ENCODE results near the gene CREM.

GRCh38 chr10:35200487-35200886 lies 73.8 kb downstream of the CREM start:
- no peak for TF ChIP-seq CTCF (conservative IDR thresholded peaks at IDR 0.05 in 1 of 2, IDR thresholded peaks at IDR 0.05 in 1 of 2; ENCODE audit: extremely low read depth in 1 of 2, insufficient read depth in 1 of 2, low read depth in 1 of 2, low read length in 2 of 2)
- no peak for TF ChIP-seq EZH2 (IDR thresholded peaks at IDR 0.05; ENCODE audit: borderline replicate concordance, low read length)
